H1 (cell line): ENCODE results near the gene SLC26A4. TPM values are rescaled to one million over a fixed set of nuclear protein-coding genes. Genes with fewer than 3 reads are reported as not detected.

Experiments
- CBX5 ChIP-seq: fragments of 300-800, 300-1000 bp; sonication (generic); IDR thresholded peaks from 2 replicates; pipeline ENCODE4 v1.7.1; 2016; ENCODE audit warnings: antibody characterized with exemption, low read length, low read depth
- HDAC2 ChIP-seq, 2 experiments: fragments of 300-600 bp in 1 of 2; sonication (generic) in 1 of 2; IDR thresholded peaks; 2 replicates each; pipeline ENCODE4 v1.6.1; 2011 to 2012; ENCODE audit warnings: low read depth in 2 of 2, low read length in 2 of 2, mild to moderate bottlenecking in 2 of 2, moderate library complexity in 2 of 2, borderline replicate concordance in 1 of 2, inconsistent platforms in 1 of 2
- JUND ChIP-seq: IDR thresholded peaks from 2 replicates; pipeline ENCODE4 v1.6.1; 2011; ENCODE audit warnings: mild to moderate bottlenecking, improper control_type of control experiment, low read length
- RAD21 ChIP-seq, 2 experiments: IDR thresholded peaks in 1 of 2; conservative IDR thresholded peaks in 1 of 2; 2 replicates each; pipeline ENCODE4 v1.6.1; 2011; ENCODE audit warnings: low read depth in 2 of 2, low read length in 2 of 2, improper control_type of control experiment in 1 of 2, inconsistent platforms in 1 of 2, mild to moderate bottlenecking in 1 of 2, moderate library complexity in 1 of 2
- SAP30 ChIP-seq: fragments of 300-600 bp; sonication (generic); IDR thresholded peaks from 2 replicates; pipeline ENCODE4 v1.7.1; 2012; ENCODE audit warnings: low read length, moderate library complexity, mild to moderate bottlenecking, inconsistent platforms; ENCODE audit not compliant: insufficient read depth, insufficient replicate concordance
- TCF12 ChIP-seq: IDR thresholded peaks from 2 replicates; pipeline ENCODE4 v1.6.1; 2011; ENCODE audit warnings: low read depth, mild to moderate bottlenecking, low read length
- ZNF274 ChIP-seq: IDR thresholded peaks from 2 replicates; pipeline ENCODE4 v1.7.0; 2012; ENCODE audit warnings: low read length, borderline replicate concordance; ENCODE audit errors: extremely low read depth
- polyA plus RNA-seq, 7 experiments: library from polyadenylated mRNA; depleted of rRNA in 3 of 7; stranded (reverse) in 5 of 7; unstranded in 2 of 7; fragments of >200 nt in 5 of 7; fragments of 200-250 nt in 2 of 7; gene quantifications; 1 replicate in 5 of 7; 2 replicates in 1 of 7; 4 replicates in 1 of 7; pipeline versions ENCODE4 v1.2.1 to v1.2.3, GENCODE V29; 2011 to 2013; ENCODE audit warnings: missing spikeins in 2 of 7, mixed read lengths in 2 of 7
- total RNA-seq: library from RNA; stranded (reverse); fragmentation: NEBNext Ultra II Directional; extraction: Animal tissue kit (Norgen Biotek cat#: 25700); gene quantifications from 2 replicates; pipeline ENCODE4 v1.2.1, GENCODE V29; 2021
- TF ChIP-seq, protein P1 (sequence below): fragments of 300-600 bp; sonication (generic); IDR thresholded peaks from 2 replicates; pipeline ENCODE4 v1.7.1; 2012; ENCODE audit warnings: low read length, moderate library complexity, mild to moderate bottlenecking, inconsistent platforms; ENCODE audit not compliant: insufficient replicate concordance

Gene SLC26A4
- total and polyA plus RNA-seq, 2 of the 8 experiments (the other 6 are each of a cell fraction or from before 2014, with no cell fraction given): 0.11 to 0.35 TPM

DNA sequence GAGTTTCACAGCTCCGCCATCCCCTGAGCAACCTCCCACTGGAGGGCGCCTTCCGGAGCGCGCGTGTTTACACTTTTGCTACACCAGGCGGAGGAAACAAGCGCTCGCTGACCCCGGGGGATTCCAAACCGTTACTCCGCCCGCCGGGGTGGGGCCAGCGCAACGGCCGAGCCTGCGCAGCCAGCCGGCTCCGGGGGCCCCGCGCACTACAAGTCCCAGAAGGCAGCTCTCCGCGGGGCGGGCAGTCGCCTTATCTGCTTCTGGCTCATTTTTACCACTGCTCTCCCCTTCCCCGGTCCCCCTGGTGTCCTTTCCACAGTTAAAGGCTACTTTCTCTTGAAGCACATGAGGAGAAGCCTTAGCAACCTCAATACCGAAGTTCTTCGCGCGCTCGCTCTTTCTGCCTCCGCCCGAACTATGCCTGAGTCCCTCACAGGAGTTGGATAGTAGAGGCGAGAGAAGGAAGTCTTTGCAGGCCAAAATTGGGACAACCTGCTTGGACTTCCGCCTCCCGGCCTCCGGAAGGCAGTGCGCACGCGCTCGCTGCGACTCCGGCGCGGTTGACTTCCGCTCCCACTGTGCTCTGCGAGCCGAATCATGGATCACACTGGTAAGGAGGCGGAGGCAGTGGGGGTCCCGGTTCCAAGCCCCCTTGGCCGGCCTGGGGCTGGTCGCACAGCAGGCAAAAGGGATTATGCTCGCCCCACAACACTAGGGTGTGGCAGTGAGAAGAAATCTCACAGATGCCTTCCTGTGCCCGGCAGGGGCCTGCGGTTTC lies 83.1 kb downstream of the SLC26A4 start, which contains the start of gene CBLL1 (continued):
- TF ChIP-seq, protein P1, sequence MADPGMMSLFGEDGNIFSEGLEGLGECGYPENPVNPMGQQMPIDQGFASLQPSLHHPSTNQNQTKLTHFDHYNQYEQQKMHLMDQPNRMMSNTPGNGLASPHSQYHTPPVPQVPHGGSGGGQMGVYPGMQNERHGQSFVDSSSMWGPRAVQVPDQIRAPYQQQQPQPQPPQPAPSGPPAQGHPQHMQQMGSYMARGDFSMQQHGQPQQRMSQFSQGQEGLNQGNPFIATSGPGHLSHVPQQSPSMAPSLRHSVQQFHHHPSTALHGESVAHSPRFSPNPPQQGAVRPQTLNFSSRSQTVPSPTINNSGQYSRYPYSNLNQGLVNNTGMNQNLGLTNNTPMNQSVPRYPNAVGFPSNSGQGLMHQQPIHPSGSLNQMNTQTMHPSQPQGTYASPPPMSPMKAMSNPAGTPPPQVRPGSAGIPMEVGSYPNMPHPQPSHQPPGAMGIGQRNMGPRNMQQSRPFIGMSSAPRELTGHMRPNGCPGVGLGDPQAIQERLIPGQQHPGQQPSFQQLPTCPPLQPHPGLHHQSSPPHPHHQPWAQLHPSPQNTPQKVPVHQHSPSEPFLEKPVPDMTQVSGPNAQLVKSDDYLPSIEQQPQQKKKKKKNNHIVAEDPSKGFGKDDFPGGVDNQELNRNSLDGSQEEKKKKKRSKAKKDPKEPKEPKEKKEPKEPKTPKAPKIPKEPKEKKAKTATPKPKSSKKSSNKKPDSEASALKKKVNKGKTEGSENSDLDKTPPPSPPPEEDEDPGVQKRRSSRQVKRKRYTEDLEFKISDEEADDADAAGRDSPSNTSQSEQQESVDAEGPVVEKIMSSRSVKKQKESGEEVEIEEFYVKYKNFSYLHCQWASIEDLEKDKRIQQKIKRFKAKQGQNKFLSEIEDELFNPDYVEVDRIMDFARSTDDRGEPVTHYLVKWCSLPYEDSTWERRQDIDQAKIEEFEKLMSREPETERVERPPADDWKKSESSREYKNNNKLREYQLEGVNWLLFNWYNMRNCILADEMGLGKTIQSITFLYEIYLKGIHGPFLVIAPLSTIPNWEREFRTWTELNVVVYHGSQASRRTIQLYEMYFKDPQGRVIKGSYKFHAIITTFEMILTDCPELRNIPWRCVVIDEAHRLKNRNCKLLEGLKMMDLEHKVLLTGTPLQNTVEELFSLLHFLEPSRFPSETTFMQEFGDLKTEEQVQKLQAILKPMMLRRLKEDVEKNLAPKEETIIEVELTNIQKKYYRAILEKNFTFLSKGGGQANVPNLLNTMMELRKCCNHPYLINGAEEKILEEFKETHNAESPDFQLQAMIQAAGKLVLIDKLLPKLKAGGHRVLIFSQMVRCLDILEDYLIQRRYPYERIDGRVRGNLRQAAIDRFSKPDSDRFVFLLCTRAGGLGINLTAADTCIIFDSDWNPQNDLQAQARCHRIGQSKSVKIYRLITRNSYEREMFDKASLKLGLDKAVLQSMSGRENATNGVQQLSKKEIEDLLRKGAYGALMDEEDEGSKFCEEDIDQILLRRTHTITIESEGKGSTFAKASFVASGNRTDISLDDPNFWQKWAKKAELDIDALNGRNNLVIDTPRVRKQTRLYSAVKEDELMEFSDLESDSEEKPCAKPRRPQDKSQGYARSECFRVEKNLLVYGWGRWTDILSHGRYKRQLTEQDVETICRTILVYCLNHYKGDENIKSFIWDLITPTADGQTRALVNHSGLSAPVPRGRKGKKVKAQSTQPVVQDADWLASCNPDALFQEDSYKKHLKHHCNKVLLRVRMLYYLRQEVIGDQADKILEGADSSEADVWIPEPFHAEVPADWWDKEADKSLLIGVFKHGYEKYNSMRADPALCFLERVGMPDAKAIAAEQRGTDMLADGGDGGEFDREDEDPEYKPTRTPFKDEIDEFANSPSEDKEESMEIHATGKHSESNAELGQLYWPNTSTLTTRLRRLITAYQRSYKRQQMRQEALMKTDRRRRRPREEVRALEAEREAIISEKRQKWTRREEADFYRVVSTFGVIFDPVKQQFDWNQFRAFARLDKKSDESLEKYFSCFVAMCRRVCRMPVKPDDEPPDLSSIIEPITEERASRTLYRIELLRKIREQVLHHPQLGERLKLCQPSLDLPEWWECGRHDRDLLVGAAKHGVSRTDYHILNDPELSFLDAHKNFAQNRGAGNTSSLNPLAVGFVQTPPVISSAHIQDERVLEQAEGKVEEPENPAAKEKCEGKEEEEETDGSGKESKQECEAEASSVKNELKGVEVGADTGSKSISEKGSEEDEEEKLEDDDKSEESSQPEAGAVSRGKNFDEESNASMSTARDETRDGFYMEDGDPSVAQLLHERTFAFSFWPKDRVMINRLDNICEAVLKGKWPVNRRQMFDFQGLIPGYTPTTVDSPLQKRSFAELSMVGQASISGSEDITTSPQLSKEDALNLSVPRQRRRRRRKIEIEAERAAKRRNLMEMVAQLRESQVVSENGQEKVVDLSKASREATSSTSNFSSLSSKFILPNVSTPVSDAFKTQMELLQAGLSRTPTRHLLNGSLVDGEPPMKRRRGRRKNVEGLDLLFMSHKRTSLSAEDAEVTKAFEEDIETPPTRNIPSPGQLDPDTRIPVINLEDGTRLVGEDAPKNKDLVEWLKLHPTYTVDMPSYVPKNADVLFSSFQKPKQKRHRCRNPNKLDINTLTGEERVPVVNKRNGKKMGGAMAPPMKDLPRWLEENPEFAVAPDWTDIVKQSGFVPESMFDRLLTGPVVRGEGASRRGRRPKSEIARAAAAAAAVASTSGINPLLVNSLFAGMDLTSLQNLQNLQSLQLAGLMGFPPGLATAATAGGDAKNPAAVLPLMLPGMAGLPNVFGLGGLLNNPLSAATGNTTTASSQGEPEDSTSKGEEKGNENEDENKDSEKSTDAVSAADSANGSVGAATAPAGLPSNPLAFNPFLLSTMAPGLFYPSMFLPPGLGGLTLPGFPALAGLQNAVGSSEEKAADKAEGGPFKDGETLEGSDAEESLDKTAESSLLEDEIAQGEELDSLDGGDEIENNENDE: no peak
- TF ChIP-seq JUND (0 out of 2 replicates have a peak, but pooled peaks have one; percentile 34), ZNF274 (no peak), RAD21 (IDR thresholded peaks at IDR 0.05 in 1 of 2, conservative IDR thresholded peaks at IDR 0.05 in 1 of 2; ENCODE audit: low read depth in 2 of 2, low read length in 2 of 2) (peak; percentile 21 to 33), HDAC2 (IDR thresholded peaks at IDR 0.05; ENCODE audit: borderline replicate concordance in 1 of 2, low read depth in 2 of 2, low read length in 2 of 2) (peak; percentile 95 to 96; a peak in 3 of 4 replicates), TCF12 (peak; percentile 74; the same call in 1 of the 2 replicates), SAP30 (peak; percentile 40), CBX5 (no peak)
